Retinal pigment epithelial cell (primary cell): Measurements from ENCODE around the gene DYRK1A.

Experiments used
- DNase-seq: peaks from one replicate; pipeline ENCODE4 v3.0.0-alpha.2; 2010; ENCODE audit warnings: low read depth
- H3K4me3 ChIP-seq: 2 replicates; pipeline ENCODE4 v1.5.1; 2011; ENCODE audit warnings: mild to moderate bottlenecking, low read length, control low read depth, moderate library complexity
- TF ChIP-seq, protein P1 (sequence below): conservative IDR thresholded peaks from 2 replicates; pipeline ENCODE4 v1.5.1; 2011; ENCODE audit warnings: low read depth, low read length, control low read depth, inconsistent platforms

DYRK1A gene

DNA sequence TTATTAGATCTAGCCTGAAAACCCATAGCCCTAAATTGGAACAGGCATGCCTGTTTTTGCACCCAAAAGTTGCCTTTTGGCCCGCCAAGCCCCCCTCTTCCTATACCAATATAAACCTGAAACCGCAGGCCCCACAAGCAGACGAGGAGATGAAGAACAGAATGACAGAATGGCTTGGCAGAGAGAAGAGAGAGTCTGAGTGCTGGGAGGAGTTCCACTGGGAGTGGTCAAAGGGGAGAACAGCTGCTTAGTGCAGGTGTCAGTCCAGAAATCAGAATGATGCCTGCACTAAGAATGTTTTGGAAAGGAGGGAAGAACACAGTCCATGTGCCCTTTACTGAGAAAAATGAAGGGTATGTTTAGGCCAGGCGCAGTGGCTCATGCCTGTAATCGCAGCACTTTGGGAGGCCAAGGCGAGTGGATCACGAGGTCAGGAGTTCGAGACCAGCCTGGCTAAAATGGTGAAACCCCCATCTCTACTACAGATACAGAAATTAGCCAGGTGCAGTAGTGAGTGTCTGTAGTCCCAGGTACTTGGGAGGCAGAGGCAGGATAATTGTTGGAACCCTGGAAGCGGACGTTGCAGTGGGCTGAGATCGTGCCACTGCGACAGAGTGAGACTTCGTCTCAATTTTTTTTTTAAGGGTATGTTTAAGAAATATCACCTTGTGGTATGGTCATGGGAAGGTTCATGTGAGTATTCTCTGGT is 9.4 kb downstream of the DYRK1A start:
- no peak overlapping the region for H3K4me3 ChIP-seq
- DNase-seq = no peak
- TF ChIP-seq, protein P1, sequence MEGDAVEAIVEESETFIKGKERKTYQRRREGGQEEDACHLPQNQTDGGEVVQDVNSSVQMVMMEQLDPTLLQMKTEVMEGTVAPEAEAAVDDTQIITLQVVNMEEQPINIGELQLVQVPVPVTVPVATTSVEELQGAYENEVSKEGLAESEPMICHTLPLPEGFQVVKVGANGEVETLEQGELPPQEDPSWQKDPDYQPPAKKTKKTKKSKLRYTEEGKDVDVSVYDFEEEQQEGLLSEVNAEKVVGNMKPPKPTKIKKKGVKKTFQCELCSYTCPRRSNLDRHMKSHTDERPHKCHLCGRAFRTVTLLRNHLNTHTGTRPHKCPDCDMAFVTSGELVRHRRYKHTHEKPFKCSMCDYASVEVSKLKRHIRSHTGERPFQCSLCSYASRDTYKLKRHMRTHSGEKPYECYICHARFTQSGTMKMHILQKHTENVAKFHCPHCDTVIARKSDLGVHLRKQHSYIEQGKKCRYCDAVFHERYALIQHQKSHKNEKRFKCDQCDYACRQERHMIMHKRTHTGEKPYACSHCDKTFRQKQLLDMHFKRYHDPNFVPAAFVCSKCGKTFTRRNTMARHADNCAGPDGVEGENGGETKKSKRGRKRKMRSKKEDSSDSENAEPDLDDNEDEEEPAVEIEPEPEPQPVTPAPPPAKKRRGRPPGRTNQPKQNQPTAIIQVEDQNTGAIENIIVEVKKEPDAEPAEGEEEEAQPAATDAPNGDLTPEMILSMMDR = no peak

DNA sequence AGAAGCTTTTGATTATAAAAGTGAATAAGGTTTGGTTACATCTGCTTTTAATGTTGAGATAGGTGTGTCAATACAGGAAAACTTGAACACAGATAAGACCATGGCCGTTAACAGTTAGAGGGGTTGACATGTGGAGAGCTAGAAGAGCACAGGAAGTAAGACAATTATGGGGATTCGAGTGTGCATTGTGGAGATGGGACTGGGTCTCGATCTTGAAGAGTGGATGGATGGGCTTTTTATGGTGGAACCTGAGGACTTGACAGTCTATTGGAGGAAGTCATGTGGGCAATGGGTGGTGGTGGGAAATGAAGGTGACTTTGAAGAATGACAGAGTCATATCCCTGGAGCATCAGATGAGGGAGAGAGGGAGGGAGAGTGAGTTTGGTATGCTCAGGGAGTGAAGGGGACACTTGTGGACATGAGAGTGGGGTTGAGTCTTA is 12.1 kb downstream of the DYRK1A start:
- TF ChIP-seq, protein P1 = no peak
- no peak overlapping the region for H3K4me3 ChIP-seq
- no peak for DNase-seq

DNA sequence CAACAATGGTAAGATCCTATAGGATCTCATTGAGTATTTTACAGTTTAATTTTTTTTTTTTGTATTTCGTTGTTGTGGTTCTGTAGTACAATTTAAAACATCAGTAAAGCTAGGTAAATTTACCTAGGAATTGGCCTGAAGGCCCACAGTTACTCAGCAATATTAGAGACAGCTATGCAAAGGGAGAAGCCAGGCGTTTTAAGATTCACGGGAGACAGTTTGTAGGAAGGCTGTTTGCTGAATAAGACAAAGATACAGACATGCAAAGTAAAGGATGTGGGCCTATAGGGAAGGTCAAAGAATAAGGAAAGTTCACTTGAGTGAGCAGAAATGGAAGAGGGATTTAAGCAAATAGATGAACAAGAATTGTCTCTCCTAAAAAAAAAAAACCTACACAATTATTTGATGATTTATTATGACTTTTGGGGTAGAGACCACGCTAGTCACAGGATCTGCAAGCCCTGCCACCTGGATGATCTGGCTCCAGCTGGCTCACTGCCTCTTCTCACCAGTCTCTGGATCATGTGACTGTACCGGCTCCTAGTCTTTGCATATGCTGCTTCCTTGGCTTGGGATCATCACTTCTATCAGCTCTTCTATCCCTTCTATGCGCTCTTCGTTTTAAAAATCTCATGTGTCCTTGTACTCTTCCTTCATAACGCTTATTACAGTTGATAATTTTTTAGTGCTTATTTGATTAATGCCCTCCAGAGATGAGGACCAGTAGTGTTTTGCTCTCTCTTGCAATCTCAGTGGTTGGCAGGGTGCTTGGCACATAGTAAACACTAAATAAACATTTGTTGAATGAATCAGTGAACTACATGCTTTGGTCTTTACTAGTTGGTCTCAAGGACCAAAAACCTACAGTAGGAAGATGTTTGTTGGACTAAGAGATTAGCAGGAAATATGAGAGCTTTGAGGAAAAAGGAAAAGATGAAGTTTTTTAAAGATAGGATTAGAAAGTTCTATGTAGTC is 14.1 kb downstream of the DYRK1A start:
- TF ChIP-seq, protein P1 = no peak
- no peak overlapping the region for H3K4me3 ChIP-seq
- no peak for DNase-seq

DNA sequence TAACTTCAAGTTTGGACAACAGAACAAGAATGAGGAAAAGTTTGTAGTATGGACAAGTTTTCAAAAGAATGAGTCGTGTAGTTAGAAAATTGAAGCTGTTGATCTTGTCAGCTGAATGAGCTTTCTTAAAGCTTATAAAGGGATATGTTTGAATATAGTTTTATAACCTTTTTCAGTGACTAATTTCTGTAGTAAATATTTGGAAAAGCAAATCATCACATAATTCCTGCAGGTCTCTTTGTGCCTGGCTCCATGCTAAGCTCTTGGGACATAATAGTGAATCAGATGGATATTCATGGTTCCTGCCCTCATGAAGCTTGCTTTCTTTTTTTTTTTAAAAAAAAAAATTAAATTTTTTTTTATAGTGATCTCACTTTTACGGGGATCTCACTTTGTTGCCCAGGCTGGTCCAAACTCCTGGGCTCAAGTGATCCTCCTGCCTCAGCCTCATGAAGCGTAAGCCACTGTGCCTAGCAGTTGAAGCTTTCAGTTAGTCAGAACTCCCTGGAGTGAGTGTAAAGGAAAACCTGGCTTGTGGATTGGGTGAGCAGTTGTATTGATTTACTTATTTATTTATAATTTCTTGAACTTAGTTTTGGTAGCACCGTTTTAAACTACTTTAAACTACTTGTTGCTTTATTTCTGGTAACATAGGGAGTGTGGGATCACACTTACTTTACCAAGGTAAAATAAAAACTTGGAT is 15.5 kb downstream of the DYRK1A start:
- DNase-seq = no peak
- TF ChIP-seq, protein P1 = no peak
- no peak overlapping the region for H3K4me3 ChIP-seq

DNA sequence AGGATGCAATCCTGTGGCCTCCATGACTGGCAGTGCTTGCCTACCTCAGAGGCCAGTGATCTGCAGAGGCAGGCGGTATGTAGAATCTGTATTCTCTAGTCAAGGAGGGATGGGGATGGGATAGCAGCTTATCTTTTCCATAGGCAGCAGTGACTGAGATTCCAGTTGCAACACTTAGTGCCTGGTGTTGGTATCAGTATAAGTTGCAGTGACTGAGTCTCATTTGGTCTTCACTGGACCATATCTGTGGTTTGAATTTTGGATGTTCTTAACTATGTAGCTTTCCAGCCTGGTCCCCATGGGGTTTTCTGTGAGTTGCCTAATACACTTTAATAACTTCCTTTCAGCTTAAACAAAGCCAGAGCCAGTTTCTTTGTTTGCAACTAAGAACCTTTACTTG is 16.5 kb downstream of the DYRK1A start:
- TF ChIP-seq, protein P1 = no peak
- no peak for DNase-seq
- H3K4me3 ChIP-seq = no peak overlapping the region

DNA sequence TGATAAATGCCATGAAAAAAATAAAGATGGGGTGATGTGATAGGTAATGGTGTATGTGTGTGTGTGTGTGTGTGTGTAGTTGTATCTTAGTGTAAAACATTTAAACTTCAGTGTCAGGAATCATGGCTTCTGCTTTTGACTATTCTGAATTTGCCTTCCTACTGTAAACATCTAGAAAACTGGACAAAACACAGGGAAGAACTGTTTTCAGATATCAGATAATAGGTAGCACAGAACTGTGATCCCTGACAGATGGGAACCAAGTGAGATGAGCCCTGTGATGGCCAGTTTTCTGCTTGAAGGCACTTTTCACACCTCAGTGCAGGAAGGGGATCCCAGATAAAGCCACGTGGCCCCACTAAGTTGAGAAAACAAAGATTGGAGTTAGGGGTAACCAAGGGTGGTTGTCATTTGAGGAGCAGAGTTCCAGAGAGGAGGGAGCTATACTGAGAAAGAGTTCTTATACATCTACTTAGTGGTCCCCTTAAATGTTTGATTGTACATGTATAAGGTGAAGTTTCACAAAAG is 17.3 kb downstream of the DYRK1A start:
- no peak overlapping the region for H3K4me3 ChIP-seq
- TF ChIP-seq, protein P1 = no peak
- no peak for DNase-seq
